Natural killer cell (primary cell): ENCODE data around the gene RAB1B. TPM values are rescaled to one million over a fixed set of nuclear protein-coding genes. Genes with fewer than 3 reads are reported as not detected.

Experiments
- ATAC-seq, 3 donors: fragments of 150-1000 bp in 2 of 3; fragments of 200-7000 bp in 1 of 3; cut with Tn5 transposase; 1 replicate in 1 of 3; 2 replicates in 2 of 3; pipeline ENCODE4 v1.10.0; 2021; ENCODE audit warnings: mild to moderate bottlenecking in 2 of 3, moderate library complexity in 2 of 3
- DNase-seq, 2 donors: peaks; one replicate each; pipeline versions ENCODE4 v3.0.0 to v3.0.0-alpha.2; 2013 to 2021; ENCODE audit warnings: mixed read lengths in 1 of 2
- H3K27ac ChIP-seq: one replicate; pipeline ENCODE4 v1.5.1; 2013; ENCODE audit warnings: mild to moderate bottlenecking, low read length
- H3K27me3 ChIP-seq: one replicate; pipeline ENCODE4 v1.6.1; 2013; ENCODE audit warnings: low read length; ENCODE audit not compliant: control insufficient read depth, insufficient read depth
- H3K36me3 ChIP-seq: one replicate; pipeline ENCODE4 v1.6.1; 2013; ENCODE audit warnings: low read length; ENCODE audit not compliant: control insufficient read depth, insufficient read depth
- H3K4me1 ChIP-seq: one replicate; pipeline ENCODE4 v1.6.1; 2013; ENCODE audit warnings: low read length; ENCODE audit not compliant: control insufficient read depth, insufficient read depth
- H3K4me3 ChIP-seq: one replicate; pipeline ENCODE4 v1.5.1; 2013; ENCODE audit warnings: low read length
- H3K9me3 ChIP-seq: one replicate; pipeline ENCODE4 v1.6.1; 2013; ENCODE audit warnings: low read length; ENCODE audit not compliant: control insufficient read depth, insufficient read depth
- H3K27ac Mint-ChIP-seq, 2 donors: one replicate each; pipeline ENCODE4 v1.8.0; 2022; ENCODE audit warnings: mild to moderate bottlenecking in 2 of 2, mixed read lengths in 2 of 2, moderate library complexity in 1 of 2
- H3K27me3 Mint-ChIP-seq, 2 donors: one replicate each; pipeline ENCODE4 v1.8.0; 2022; ENCODE audit warnings: low read depth in 2 of 2, mixed read lengths in 2 of 2
- H3K36me3 Mint-ChIP-seq: one replicate; pipeline ENCODE4 v1.8.0; 2022; ENCODE audit warnings: mixed read lengths
- H3K4me1 Mint-ChIP-seq, 2 donors: one replicate each; pipeline ENCODE4 v1.8.0; 2022; ENCODE audit warnings: mixed read lengths in 2 of 2
- H3K4me3 Mint-ChIP-seq: one replicate; pipeline ENCODE4 v1.8.0; 2022; ENCODE audit warnings: mild to moderate bottlenecking, moderate library complexity, mixed read lengths
- H3K9me3 Mint-ChIP-seq, 2 donors: one replicate each; pipeline ENCODE4 v1.8.0; 2022; ENCODE audit warnings: mixed read lengths in 2 of 2
- WGBS: methylation state at CpG from one replicate; pipeline ENCODE4 v1.1.7; 2013; ENCODE audit warnings: missing lambda C conversion rate; ENCODE audit not compliant: insufficient coverage; 5-methylcytosine and 5-hydroxymethylcytosine counted together
- intact Hi-C: fragments of 100-400 bp; cut with micrococcal nuclease; formaldehyde crosslinking; loops from one replicate; pipeline ENCODE4 v1.14.2; 2022
- total RNA-seq, 4 donors: library from RNA; stranded (reverse); fragments of 120-200 nt in 1 of 4; gene quantifications; one replicate each; pipeline versions ENCODE4 v1.2.3 to v1.2.4, GENCODE V29; 2013 to 2022
- TF ChIP-seq, protein P1 (sequence below): fragments of 200-600 bp; IDR thresholded peaks from one replicate; pipeline ENCODE4 v1.8.0; 2022; ENCODE audit warnings: antibody characterized with exemption

RAB1B gene
- total RNA-seq, 3 donors from 2014 or later (not counting 1 experiment from before 2014, with no cell fraction given), result 116 to 144 (median 132) TPM

DNA sequence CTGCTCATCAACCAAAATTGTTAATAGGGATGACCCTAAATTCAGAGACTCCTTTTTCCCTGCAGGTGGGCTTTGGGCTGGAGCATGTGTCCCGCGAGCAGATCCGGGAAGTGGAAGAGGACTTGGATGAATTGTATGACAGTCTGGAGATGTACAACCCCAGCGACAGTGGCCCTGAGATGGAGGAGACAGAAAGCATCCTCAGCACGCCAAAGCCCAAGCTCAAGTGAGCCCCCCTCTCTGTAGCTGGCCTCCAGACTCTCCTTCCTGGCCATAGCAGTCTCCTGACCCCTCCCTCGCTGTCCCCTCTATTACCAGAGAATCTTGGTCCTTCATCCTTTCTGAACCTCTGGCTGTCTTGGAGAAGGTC, 47.9 kb upstream of the RAB1B start:
- H3K27ac ChIP-seq, result no peak overlapping the region
- Mint-ChIP-seq H3K27ac (peak overlapping the region; percentile 93 to 96), H3K27me3 (no peaks in the 10 kb centered on the region), H3K9me3 (no peaks in the 10 kb centered on the region), H3K4me1 (peaks cover 18 to 19% of the 10 kb centered on the region in 2 donors), H3K36me3 (peaks cover 14% of the 10 kb centered on the region), H3K4me3 (no peak overlapping the region)
- ATAC-seq, result no peak
- no peaks in the 10 kb centered on the region for H3K27me3 ChIP-seq
- DNase-seq, result no peak
- TF ChIP-seq, protein P1, sequence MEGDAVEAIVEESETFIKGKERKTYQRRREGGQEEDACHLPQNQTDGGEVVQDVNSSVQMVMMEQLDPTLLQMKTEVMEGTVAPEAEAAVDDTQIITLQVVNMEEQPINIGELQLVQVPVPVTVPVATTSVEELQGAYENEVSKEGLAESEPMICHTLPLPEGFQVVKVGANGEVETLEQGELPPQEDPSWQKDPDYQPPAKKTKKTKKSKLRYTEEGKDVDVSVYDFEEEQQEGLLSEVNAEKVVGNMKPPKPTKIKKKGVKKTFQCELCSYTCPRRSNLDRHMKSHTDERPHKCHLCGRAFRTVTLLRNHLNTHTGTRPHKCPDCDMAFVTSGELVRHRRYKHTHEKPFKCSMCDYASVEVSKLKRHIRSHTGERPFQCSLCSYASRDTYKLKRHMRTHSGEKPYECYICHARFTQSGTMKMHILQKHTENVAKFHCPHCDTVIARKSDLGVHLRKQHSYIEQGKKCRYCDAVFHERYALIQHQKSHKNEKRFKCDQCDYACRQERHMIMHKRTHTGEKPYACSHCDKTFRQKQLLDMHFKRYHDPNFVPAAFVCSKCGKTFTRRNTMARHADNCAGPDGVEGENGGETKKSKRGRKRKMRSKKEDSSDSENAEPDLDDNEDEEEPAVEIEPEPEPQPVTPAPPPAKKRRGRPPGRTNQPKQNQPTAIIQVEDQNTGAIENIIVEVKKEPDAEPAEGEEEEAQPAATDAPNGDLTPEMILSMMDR, result no peak
- intact Hi-C loops, result loop anchor here (5.0 kb wide), 1 partner anchor 167 kb away; no protein-coding TSS in a partner anchor
- peaks cover 14% of the 10 kb centered on the region for H3K4me1 ChIP-seq
- no peaks in the 10 kb centered on the region for H3K9me3 ChIP-seq
- 97% methylated on average over 6 of the region's 6 CpGs for WGBS
- H3K36me3 ChIP-seq, result peaks cover 68% of the 10 kb centered on the region
- no peak overlapping the region for H3K4me3 ChIP-seq

DNA sequence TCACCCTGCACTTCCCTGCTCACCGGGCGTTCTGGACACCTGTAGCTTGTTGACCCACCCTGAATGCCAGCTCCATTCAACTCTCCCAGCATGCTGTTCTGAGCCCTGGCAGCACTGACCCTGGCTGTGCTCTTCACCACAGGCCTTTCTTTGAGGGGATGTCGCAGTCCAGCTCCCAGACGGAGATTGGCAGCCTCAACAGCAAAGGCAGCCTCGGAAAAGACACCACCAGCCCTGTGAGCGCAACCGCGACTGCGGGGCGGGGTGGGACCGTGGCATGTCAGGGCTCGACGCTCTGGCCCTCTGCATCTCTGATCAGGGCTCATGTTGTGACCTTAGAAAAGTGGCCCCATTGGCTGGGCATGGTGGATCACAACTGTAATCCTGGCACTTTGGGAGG, 47.4 kb upstream of the RAB1B start:
- Histone ChIP-seq H3K27me3 (no peaks in the 10 kb centered on the region), H3K36me3 (peaks cover 67% of the 10 kb centered on the region), H3K9me3 (no peaks in the 10 kb centered on the region), H3K4me1 (peaks cover 14% of the 10 kb centered on the region), H3K4me3 (no peak overlapping the region), H3K27ac (no peak overlapping the region)
- ATAC-seq, result no peak
- TF ChIP-seq, protein P1, result no peak
- intact Hi-C loops, result loop anchor here (5.0 kb wide), 1 partner anchor 166 kb away; no protein-coding TSS in a partner anchor
- peaks cover 18 to 19% of the 10 kb centered on the region in 2 donors for H3K4me1 Mint-ChIP-seq
- H3K27me3 Mint-ChIP-seq, result no peaks in the 10 kb centered on the region
- no peak for DNase-seq
- peaks cover 13% of the 10 kb centered on the region for H3K36me3 Mint-ChIP-seq
- no peaks in the 10 kb centered on the region for H3K9me3 Mint-ChIP-seq
- peak overlapping the region; percentile 93 to 96 for H3K27ac Mint-ChIP-seq
- H3K4me3 Mint-ChIP-seq, result no peak overlapping the region
- 97% methylated on average over 13 of the region's 13 CpGs for whole genome bisulfite sequencing

DNA sequence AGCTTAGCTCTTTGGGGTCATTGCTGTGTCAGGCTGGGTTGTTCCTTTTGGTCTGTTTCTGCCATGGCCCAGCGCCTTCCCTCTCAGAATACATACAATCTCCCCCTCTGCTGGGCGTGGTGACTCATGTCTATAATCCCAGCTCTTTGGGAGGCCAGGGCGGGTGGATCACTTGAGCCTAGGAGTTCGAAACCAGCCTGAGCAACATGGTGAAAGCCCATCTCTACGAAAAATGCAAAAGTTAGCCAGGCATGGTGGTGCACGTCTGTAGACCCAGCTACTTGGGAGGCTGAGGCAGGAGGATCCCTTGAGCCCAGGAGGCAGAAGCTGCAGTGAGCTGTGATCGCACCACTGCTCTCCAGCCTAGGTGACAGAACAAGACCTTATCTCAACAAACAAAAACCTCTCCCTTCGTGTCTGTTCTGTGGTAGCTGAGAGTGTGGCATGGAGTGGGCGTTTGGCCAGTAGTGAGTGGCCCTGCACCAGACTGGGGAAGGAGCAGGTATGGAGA, 46.7 kb upstream of the RAB1B start:
- Histone ChIP-seq H3K4me1 (peaks cover 14% of the 10 kb centered on the region), H3K27ac (peak overlapping the region; percentile 90), H3K27me3 (no peaks in the 10 kb centered on the region), H3K36me3 (peaks cover 63% of the 10 kb centered on the region), H3K4me3 (no peak overlapping the region), H3K9me3 (no peaks in the 10 kb centered on the region)
- H3K27me3 Mint-ChIP-seq, result no peaks in the 10 kb centered on the region
- no peak for DNase-seq
- H3K4me3 Mint-ChIP-seq, result no peak overlapping the region
- peak overlapping the region; percentile 93 to 96 for H3K27ac Mint-ChIP-seq
- ATAC-seq, result no peak
- peaks cover 18 to 19% of the 10 kb centered on the region in 2 donors for H3K4me1 Mint-ChIP-seq
- H3K36me3 Mint-ChIP-seq, result peaks cover 8% of the 10 kb centered on the region
- intact Hi-C loops, result loop anchor here (1.0 to 5.0 kb wide), 4 partner anchors 37 to 166 kb away; no protein-coding TSS in a partner anchor
- WGBS, result 83% methylated on average over 8 of the region's 9 CpGs
- no peaks in the 10 kb centered on the region for H3K9me3 Mint-ChIP-seq
- TF ChIP-seq, protein P1, result no peak
